HepG2 (cell line): Measurements from ENCODE around the gene BMAL1. TPM values are rescaled to one million over a fixed set of nuclear protein-coding genes. Genes with fewer than 3 reads are reported as not detected.

Experiments used
- ATAC-seq: fragments of 200-7000 bp; cut with Tn5 transposase; 3 replicates; pipeline ENCODE4 v1.9.1; 2020; ENCODE audit warnings: mild to moderate bottlenecking, moderate library complexity
- BruUV-seq: library from RNA; stranded (reverse); fragments of 400-500 nt; replicated peaks from 2 replicates; lab custom pipeline; 2021; lab: Mats Ljungman, UMichigan
- CTCF ChIA-PET: fragments of 300-600 bp; formaldehyde crosslinking; extraction: SDS; loops from one replicate; lab custom pipeline; 2021; ENCODE audit warnings: low total read pairs, inconsistent platforms, low intra/inter-chr PET ratio; lab: Yijun Ruan, JAX
- POLR2A ChIA-PET: fragments of 350-600 bp; sonication (Branson Sonifier 250); formaldehyde crosslinking; loops from one replicate; lab custom pipeline; 2020; ENCODE audit warnings: antibody characterized with exemption, inconsistent platforms; lab: Yijun Ruan, JAX
- DNase-seq: peaks from one replicate; pipeline ENCODE4 v3.0.0-alpha.2; 2015; ENCODE audit warnings: low spot score
- FAIRE-seq: peaks from 3 replicates; lab custom pipeline; 2011; peaks lifted over from hg19 to GRCh38; lab: Jason Lieb, UNC
- H2AFZ ChIP-seq: one replicate; pipeline ENCODE4 v1.6.1; 2011; ENCODE audit warnings: low read length, inconsistent platforms
- H3K27ac ChIP-seq: fragments of 300-600 bp; 3 replicates; pipeline ENCODE4 v1.8.0; 2011; ENCODE audit warnings: mixed run types, mild to moderate bottlenecking, mixed read lengths, low read length, inconsistent platforms; ENCODE audit not compliant: insufficient read depth; ENCODE audit errors: extremely low read length
- H3K27me3 ChIP-seq, 2 experiments: fragments of 200-600 bp in 1 of 2; 2 replicates in 1 of 2; 3 replicates in 1 of 2; pipeline versions ENCODE4 v1.6.0 to v1.8.0; 2011; ENCODE audit warnings: low read length in 2 of 2, mild to moderate bottlenecking in 2 of 2, moderate library complexity in 2 of 2, inconsistent platforms in 1 of 2; ENCODE audit not compliant: insufficient read depth in 2 of 2, control insufficient read depth in 1 of 2
- H3K36me3 ChIP-seq, 2 experiments: fragments of 200-600 bp in 1 of 2; replicated peaks in 1 of 2; 2 replicates in 1 of 2; 3 replicates in 1 of 2; pipeline versions ENCODE4 v1.5.1 to v1.8.0; 2011; ENCODE audit warnings: low read length in 2 of 2, inconsistent platforms in 1 of 2; ENCODE audit not compliant: insufficient read depth in 2 of 2, control insufficient read depth in 1 of 2
- H3K4me1 ChIP-seq: 2 replicates; pipeline ENCODE4 v1.5.1; 2012; ENCODE audit warnings: low read length, inconsistent platforms; ENCODE audit not compliant: insufficient read depth
- H3K4me2 ChIP-seq: 2 replicates; pipeline ENCODE4 v1.6.0; 2011; ENCODE audit warnings: low read depth, low read length, inconsistent platforms
- H3K4me3 ChIP-seq, 3 experiments: fragments of 200-600 bp in 1 of 3; sonication (generic), shearing (Covaris generic) in 1 of 3; replicated peaks in 1 of 3; 2 replicates each; pipeline ENCODE4 v1.5.1; 2011 to 2016; ENCODE audit warnings: low read length in 3 of 3, inconsistent platforms in 2 of 3, low read depth in 2 of 3, mild to moderate bottlenecking in 2 of 3, control low read depth in 1 of 3, mixed read lengths in 1 of 3; ENCODE audit not compliant: insufficient read depth in 1 of 3
- H3K79me2 ChIP-seq: one replicate; pipeline ENCODE4 v1.6.1; 2011; ENCODE audit warnings: low read length, inconsistent platforms; ENCODE audit not compliant: insufficient read depth
- H3K9ac ChIP-seq: 2 replicates; pipeline ENCODE4 v1.6.0; 2011; ENCODE audit warnings: mild to moderate bottlenecking, low read depth, low read length, inconsistent platforms; ENCODE audit not compliant: insufficient read depth
- H3K9me3 ChIP-seq: 2 replicates; pipeline ENCODE4 v1.5.1; 2012; ENCODE audit warnings: mild to moderate bottlenecking, low read length
- H4K20me1 ChIP-seq: 2 replicates; pipeline ENCODE4 v1.6.0; 2011; ENCODE audit warnings: inconsistent platforms, mild to moderate bottlenecking, low read length, moderate library complexity; ENCODE audit not compliant: insufficient read depth
- FOXO1 ChIP-seq: sonication (generic); formaldehyde crosslinking; IDR thresholded peaks from 2 replicates; pipeline ENCODE4 v1.4.0; 2020; ENCODE audit warnings: missing genetic modification reagents
- POLR2AphosphoS5 ChIP-seq: IDR thresholded peaks from 2 replicates; pipeline ENCODE4 v1.6.1; 2012; ENCODE audit warnings: low read depth, low read length
- RARA ChIP-seq: IDR thresholded peaks from 2 replicates; pipeline ENCODE4 v1.6.1; 2016; ENCODE audit warnings: missing genetic modification reagents, missing compliant biosample characterization
- RCOR2 ChIP-seq: IDR thresholded peaks from 2 replicates; pipeline ENCODE4 v1.6.1; 2016; ENCODE audit warnings: missing biosample characterization, missing genetic modification reagents
- RFXAP ChIP-seq: sonication (generic); formaldehyde crosslinking; IDR thresholded peaks from 2 replicates; pipeline ENCODE4 v1.4.0; 2020; ENCODE audit warnings: missing genetic modification reagents, borderline replicate concordance
- SOX13 ChIP-seq, 3 experiments: fragments of 450-650 bp in 1 of 3; sonication (generic) in 1 of 3; formaldehyde crosslinking in 1 of 3; IDR thresholded peaks in 2 of 3; conservative IDR thresholded peaks in 1 of 3; 2 replicates each; pipeline versions ENCODE4 v1.5.0 to v1.6.1; 2016 to 2020; ENCODE audit warnings: antibody characterized with exemption in 1 of 3, mild to moderate bottlenecking in 1 of 3, missing compliant biosample characterization in 1 of 3, missing genetic modification reagents in 1 of 3, moderate library complexity in 1 of 3
- STAG1 ChIP-seq: sonication (generic); formaldehyde crosslinking; IDR thresholded peaks from 2 replicates; pipeline ENCODE4 v1.4.0; 2020; ENCODE audit warnings: missing genetic modification reagents
- ZNF143 ChIP-seq: sonication (generic); formaldehyde crosslinking; IDR thresholded peaks from 2 replicates; pipeline ENCODE4 v1.4.0; 2020; ENCODE audit warnings: missing genetic modification reagents
- ZNF496 ChIP-seq: sonication (generic); formaldehyde crosslinking; IDR thresholded peaks from 2 replicates; pipeline ENCODE4 v1.8.1; 2023; ENCODE audit warnings: mild to moderate bottlenecking, moderate library complexity, missing genetic modification reagents; ENCODE audit not compliant: insufficient replicate concordance
- WGBS: methylation state at CpG from one replicate; pipeline ENCODE4 v1.1.6; 2017; ENCODE audit warnings: low lambda C conversion rate; 5-methylcytosine and 5-hydroxymethylcytosine counted together
- in situ Hi-C: cut with HindIII; loops from 2 replicates; pipeline ENCODE4 v1.10.0; 2017; ENCODE audit warnings: low pct_unique_long_range_greater_than_20kb; ENCODE audit not compliant: extremely low pct_ligation_motif_present
- intact Hi-C: fragments of 100-400 bp; cut with micrococcal nuclease; formaldehyde crosslinking; loops from one replicate; pipeline ENCODE4 v1.10.0; 2022; ENCODE audit not compliant: unreplicated experiment
- polyA plus RNA-seq, 8 experiments: library from polyadenylated mRNA; depleted of rRNA in 3 of 8; stranded (reverse) in 7 of 8; unstranded in 1 of 8; fragments of >200 nt; fragmentation: Illumina TruSeq in 4 of 8; extraction: Trizol in 4 of 8; gene quantifications; 2 replicates each; pipeline versions ENCODE4 v1.2.1 to v1.2.3, GENCODE V29; 2011 to 2016; ENCODE audit warnings: low read depth in 4 of 8, missing spikeins in 1 of 8, mixed read lengths in 1 of 8; ENCODE audit not compliant: insufficient read depth in 1 of 8
- total RNA-seq, 5 experiments: library from RNA; depleted of rRNA; stranded (reverse); fragments of >200 nt; fragmentation: Illumina TruSeq; extraction: Trizol; gene quantifications; 2 replicates each; pipeline ENCODE4 v1.2.3, GENCODE V29; 2016; ENCODE audit warnings: low read depth in 1 of 5
- TF ChIP-seq, protein P1 (sequence below): sonication (generic); formaldehyde crosslinking; IDR thresholded peaks from 2 replicates; pipeline ENCODE4 v1.9.0; 2022; ENCODE audit warnings: low read depth, missing genetic modification reagents
- TF ChIP-seq, protein P2 (sequence below): sonication (generic); formaldehyde crosslinking; IDR thresholded peaks from 2 replicates; pipeline ENCODE4 v1.4.0; 2020; ENCODE audit warnings: missing genetic modification reagents
- TF ChIP-seq, protein P3 (sequence below): sonication (generic); formaldehyde crosslinking; IDR thresholded peaks from 2 replicates; pipeline ENCODE4 v1.5.0; 2020; ENCODE audit warnings: missing genetic modification reagents
- TF ChIP-seq, protein P4 (sequence below): sonication (generic); formaldehyde crosslinking; conservative IDR thresholded peaks from 2 replicates; pipeline ENCODE4 v1.5.0; 2020; ENCODE audit warnings: missing genetic modification reagents

Gene BMAL1
- total and polyA plus RNA-seq, 2 of the 13 experiments (the other 11 are each of a cell fraction or from before 2014, with no cell fraction given): 4.5 to 4.8 TPM

DNA sequence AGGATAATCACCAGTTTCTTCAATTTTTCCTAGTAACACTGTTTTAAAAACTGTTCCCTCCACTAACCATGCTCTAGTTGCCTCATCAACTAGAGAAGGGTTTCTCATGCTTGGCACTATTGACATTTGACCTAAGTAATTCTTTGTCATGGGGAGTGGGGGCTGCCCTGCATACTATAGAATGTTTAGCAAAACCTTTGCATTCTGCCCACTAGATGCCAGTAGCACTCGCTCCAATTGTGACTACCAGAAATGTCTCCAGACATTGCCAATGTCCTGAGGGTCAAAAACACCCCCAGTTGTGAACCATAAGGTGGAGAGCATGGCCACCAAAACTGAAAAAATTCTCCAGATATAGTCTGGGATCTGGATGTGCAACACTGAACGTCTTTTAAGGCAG, 27.6 kb upstream of the BMAL1 start:
- ATAC-seq (no peak), DNase-seq (no peak), FAIRE-seq (no peak)
- BruUV-seq: no TSS peak
- H3K4me1 ChIP-seq: no peaks in the 10 kb centered on the region
- no peak overlapping the region for H3K9ac ChIP-seq
- no peaks in the 10 kb centered on the region for H3K36me3 ChIP-seq
- no peak overlapping the region for H3K4me2 ChIP-seq
- H3K27ac ChIP-seq: no peak overlapping the region
- no peaks in the 10 kb centered on the region for H4K20me1 ChIP-seq
- H3K4me3 ChIP-seq: no peak overlapping the region
- TF ChIP-seq RFXAP (CRISPR knock-in tag) (no peak), STAG1 (peak; percentile 21; the same call in 1 of the 2 replicates)
- TF ChIP-seq, all 625 proteins: peak for 1
- no peak overlapping the region for H2AFZ ChIP-seq
- WGBS: 0% methylated on average over 2 of the region's 2 CpGs
- intact Hi-C loops: no loop called here
- H3K79me2 ChIP-seq: no peaks in the 10 kb centered on the region
- POLR2A ChIA-PET: no interaction called here
- H3K27me3 ChIP-seq: peaks cover 0 to 12% of the 10 kb centered on the region in 2 experiments; a peak in 1 of 5 replicates
- CTCF ChIA-PET: no interaction called here
- no peaks in the 10 kb centered on the region for H3K9me3 ChIP-seq
- in situ Hi-C loops: no loop called here

DNA sequence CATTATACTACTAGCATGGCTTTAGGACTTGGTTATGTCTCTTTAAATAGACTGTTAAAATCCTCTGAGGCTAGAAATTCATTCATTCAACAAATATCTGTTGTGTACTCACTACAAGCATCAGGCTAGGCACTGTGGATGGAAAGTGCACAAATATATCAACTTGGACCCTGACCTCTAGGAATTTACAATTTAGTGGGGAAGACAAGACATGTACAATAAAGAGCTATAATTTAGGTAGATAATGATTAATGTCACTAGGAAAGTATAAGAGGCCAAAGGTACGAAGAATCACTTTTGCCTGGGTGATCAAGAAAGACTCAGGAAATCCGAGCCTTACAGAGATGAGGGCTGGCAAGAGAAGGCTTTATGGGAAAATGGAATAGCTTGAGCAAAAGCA, 25.6 kb upstream of the BMAL1 start:
- H3K79me2 ChIP-seq: no peaks in the 10 kb centered on the region
- no peak overlapping the region for H3K9ac ChIP-seq
- CTCF ChIA-PET: no interaction called here
- no peaks in the 10 kb centered on the region for H3K36me3 ChIP-seq
- no peak overlapping the region for H3K27ac ChIP-seq
- in situ Hi-C loops (no loop called here), intact Hi-C loops (no loop called here)
- no peak for DNase-seq
- no peak overlapping the region for H3K4me2 ChIP-seq
- no peaks in the 10 kb centered on the region for H4K20me1 ChIP-seq
- BruUV-seq: no TSS peak
- no peak overlapping the region for H2AFZ ChIP-seq
- no peaks in the 10 kb centered on the region for H3K9me3 ChIP-seq
- ATAC-seq: no peak
- no peaks in the 10 kb centered on the region for H3K27me3 ChIP-seq
- no peak for FAIRE-seq
- H3K4me3 ChIP-seq: no peak overlapping the region
- 41% methylated on average over 2 of the region's 2 CpGs for WGBS
- POLR2A ChIA-PET: no interaction called here
- H3K4me1 ChIP-seq: no peaks in the 10 kb centered on the region
- TF ChIP-seq, protein P1, sequence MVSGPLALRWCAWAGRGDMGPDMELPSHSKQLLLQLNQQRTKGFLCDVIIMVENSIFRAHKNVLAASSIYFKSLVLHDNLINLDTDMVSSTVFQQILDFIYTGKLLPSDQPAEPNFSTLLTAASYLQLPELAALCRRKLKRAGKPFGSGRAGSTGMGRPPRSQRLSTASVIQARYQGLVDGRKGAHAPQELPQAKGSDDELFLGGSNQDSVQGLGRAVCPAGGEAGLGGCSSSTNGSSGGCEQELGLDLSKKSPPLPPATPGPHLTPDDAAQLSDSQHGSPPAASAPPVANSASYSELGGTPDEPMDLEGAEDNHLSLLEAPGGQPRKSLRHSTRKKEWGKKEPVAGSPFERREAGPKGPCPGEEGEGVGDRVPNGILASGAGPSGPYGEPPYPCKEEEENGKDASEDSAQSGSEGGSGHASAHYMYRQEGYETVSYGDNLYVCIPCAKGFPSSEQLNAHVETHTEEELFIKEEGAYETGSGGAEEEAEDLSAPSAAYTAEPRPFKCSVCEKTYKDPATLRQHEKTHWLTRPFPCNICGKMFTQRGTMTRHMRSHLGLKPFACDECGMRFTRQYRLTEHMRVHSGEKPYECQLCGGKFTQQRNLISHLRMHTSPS (CRISPR knock-in tag): no peak
- TF ChIP-seq SOX13 (IDR thresholded peaks at IDR 0.05) (no peak), SOX13 (CRISPR knock-in tag; conservative IDR thresholded peaks at IDR 0.05 in 1 of 2, IDR thresholded peaks at IDR 0.05 in 1 of 2) (no peak), FOXO1 (CRISPR knock-in tag) (no peak), RCOR2 (CRISPR knock-in tag) (no peak), ZNF143 (CRISPR knock-in tag) (no peak), POLR2AphosphoS5 (no peak), ZNF496 (no peak), RARA (no peak)
- TF ChIP-seq, protein P2, sequence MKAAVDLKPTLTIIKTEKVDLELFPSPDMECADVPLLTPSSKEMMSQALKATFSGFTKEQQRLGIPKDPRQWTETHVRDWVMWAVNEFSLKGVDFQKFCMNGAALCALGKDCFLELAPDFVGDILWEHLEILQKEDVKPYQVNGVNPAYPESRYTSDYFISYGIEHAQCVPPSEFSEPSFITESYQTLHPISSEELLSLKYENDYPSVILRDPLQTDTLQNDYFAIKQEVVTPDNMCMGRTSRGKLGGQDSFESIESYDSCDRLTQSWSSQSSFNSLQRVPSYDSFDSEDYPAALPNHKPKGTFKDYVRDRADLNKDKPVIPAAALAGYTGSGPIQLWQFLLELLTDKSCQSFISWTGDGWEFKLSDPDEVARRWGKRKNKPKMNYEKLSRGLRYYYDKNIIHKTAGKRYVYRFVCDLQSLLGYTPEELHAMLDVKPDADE (CRISPR knock-in tag): no peak
- TF ChIP-seq, protein P3, sequence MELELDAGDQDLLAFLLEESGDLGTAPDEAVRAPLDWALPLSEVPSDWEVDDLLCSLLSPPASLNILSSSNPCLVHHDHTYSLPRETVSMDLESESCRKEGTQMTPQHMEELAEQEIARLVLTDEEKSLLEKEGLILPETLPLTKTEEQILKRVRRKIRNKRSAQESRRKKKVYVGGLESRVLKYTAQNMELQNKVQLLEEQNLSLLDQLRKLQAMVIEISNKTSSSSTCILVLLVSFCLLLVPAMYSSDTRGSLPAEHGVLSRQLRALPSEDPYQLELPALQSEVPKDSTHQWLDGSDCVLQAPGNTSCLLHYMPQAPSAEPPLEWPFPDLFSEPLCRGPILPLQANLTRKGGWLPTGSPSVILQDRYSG: no peak
- TF ChIP-seq, protein P4, sequence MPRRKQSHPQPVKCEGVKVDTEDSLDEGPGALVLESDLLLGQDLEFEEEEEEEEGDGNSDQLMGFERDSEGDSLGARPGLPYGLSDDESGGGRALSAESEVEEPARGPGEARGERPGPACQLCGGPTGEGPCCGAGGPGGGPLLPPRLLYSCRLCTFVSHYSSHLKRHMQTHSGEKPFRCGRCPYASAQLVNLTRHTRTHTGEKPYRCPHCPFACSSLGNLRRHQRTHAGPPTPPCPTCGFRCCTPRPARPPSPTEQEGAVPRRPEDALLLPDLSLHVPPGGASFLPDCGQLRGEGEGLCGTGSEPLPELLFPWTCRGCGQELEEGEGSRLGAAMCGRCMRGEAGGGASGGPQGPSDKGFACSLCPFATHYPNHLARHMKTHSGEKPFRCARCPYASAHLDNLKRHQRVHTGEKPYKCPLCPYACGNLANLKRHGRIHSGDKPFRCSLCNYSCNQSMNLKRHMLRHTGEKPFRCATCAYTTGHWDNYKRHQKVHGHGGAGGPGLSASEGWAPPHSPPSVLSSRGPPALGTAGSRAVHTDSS (CRISPR knock-in tag): no peak
